Putamen (tissue), 1 donor: ENCODE data around the gene MARF1.
"Not testable (repeated sequence)": the region's sequence is repeated elsewhere in the genome, so short reads cannot be mapped to it uniquely, and the experiment has no call there.

Experiments
- DNase-seq: peaks from one replicate; pipeline ENCODE4 v3.0.0-alpha.2; 2016; ENCODE audit warnings: low spot score

The MARF1 gene, protein sequence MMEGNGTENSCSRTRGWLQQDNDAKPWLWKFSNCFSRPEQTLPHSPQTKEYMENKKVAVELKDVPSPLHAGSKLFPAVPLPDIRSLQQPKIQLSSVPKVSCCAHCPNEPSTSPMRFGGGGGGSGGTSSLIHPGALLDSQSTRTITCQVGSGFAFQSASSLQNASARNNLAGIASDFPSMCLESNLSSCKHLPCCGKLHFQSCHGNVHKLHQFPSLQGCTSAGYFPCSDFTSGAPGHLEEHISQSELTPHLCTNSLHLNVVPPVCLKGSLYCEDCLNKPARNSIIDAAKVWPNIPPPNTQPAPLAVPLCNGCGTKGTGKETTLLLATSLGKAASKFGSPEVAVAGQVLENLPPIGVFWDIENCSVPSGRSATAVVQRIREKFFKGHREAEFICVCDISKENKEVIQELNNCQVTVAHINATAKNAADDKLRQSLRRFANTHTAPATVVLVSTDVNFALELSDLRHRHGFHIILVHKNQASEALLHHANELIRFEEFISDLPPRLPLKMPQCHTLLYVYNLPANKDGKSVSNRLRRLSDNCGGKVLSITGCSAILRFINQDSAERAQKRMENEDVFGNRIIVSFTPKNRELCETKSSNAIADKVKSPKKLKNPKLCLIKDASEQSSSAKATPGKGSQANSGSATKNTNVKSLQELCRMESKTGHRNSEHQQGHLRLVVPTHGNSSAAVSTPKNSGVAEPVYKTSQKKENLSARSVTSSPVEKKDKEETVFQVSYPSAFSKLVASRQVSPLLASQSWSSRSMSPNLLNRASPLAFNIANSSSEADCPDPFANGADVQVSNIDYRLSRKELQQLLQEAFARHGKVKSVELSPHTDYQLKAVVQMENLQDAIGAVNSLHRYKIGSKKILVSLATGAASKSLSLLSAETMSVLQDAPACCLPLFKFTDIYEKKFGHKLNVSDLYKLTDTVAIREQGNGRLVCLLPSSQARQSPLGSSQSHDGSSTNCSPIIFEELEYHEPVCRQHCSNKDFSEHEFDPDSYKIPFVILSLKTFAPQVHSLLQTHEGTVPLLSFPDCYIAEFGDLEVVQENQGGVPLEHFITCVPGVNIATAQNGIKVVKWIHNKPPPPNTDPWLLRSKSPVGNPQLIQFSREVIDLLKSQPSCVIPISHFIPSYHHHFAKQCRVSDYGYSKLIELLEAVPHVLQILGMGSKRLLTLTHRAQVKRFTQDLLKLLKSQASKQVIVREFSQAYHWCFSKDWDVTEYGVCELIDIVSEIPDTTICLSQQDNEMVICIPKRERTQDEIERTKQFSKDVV (N-terminal part only)

DNA sequence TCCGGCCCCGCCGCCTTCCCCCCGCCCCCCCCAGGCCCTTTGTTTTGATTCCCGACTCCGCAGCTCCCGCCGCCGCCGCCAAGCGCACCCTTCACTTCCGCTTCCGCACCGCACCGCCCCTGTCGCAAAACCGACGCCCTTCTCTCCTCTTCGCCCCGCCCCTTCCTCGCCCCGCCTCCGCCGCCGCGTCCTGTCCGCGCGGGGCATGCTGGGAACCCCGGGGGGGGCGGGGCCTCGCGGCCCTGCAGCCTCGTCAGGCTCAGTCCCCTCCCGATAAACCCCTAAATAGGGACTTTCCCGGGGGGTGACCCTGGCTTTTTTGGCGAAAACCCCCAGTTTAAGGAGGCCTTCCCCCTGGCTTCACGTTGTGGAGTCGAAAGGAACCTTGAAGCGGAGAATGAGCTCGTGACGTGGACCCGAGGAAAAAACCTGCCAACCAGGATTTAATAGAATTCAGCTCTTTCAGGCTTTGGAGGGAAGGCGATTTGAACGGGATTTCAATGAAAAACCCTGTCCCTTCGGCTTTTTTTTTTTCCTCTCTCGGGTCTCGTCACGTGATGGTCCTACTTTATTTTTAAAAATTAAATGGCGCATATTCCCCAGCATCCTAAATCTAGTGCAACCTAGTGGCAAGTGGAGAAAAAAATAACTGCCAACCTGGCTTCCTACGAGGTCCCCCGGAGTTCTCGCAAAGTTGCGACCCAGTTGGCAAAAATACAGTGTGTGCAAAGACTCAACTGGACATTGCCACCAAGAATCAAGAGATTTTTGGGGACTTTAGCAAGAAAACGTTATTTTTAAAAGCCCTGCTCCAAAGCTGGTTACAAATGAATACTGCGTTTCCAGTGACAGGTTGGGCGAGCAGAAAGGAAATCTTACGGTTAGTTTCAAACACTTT lies at the start of gene MARF1:
TSS of gene MARF1 (minus strand) at position 107 of the 898 bp plus-strand sequence. CDS start 3,921 bp downstream, outside the sequence.
- DNase-seq: peak; percentile 95

- DNase-seq: not testable (repeated sequence)
Observed at GRCh38 chr16:15692508-15692907, 49.6 kb upstream of the MARF1 start.

DNA sequence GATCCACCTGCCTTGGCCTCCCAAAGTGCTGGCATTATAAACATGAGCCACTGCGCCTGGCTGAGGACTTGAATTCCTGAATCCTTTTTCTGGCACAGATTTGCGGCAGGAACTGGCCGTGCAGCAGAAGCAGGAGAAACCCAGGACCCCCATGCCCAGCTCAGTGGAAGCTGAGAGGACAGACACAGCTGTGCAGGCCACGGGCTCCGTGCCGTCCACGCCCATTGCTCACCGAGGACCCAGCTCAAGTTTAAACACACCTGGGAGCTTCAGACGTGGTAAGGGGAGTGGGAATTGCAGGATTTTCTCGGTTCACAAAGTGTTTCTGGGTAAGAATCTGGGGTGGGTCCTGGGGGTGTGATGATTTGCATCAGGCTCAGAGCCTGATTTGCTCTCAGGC lies 48.1 kb upstream of the MARF1 start:
- no peak for DNase-seq

GRCh38 chr16:15690296-15690695 lies 47.3 kb upstream of the MARF1 start:
- DNase-seq: no peak

DNA sequence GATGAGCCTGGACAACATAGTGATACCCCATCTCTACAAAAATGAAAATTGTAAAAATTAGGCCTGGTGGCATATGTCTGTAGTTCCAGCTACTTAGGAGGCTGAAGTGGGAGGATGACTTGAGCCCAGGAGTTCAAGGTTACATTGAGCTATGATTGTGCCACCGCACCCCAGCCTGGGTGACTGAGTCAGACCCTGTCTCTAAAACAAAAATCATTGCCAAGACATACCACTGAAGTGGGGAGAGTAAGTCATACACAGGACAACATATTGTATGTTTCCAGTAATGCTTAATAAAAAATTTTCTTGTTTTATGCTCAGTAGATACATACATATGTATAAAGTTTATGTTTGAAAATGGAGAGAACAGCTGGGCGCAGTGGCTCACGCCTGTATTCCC lies 46.3 kb upstream of the MARF1 start:
- no peak for DNase-seq

DNA sequence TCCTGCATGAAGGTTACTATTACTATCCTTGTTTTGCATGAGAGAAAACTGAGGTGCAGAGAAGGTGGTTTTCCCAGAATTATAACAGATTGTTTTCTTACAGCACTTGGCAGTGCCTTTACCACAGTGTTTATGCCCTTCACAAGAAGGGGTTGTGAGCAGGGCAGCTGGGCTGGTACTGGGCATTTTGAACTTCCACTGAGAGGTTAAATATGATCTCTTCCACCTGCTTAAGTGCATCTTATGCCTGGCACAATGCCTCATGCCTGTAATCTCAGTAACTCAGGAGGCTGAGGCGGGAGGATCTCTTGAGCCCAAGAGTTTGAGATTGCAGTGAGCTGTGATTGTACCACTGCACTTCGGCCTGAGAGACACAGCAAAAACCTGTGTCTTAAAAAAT lies 43.3 kb upstream of the MARF1 start:
- no peak for DNase-seq

- peak; percentile 62 for DNase-seq
Observed at GRCh38 chr16:15682105-15682570, 39.2 kb upstream of the MARF1 start.

DNA sequence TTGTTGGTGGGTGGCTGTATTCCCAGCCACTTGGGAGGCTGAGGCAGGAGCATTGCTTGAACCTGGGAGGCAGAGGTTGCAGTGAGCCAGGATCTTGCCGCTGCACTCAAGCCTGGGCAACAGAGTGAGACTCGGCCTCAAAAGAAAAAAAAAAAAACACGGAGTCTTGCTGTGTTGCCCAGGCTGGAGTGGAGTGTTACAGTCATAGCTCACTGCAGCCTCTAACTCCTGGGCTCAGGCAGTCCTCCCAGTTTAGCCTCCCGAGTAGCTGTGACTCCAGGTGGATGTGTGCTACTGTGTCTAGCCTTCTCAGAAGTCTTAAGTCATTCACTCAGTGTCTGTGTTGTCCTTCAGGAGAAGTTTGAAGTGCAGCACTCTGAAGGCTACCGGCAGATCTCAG lies 34.5 kb upstream of the MARF1 start:
- DNase-seq: no peak

GRCh38 chr16:15676506-15676905 lies 33.6 kb upstream of the MARF1 start:
- DNase-seq: no peak

GRCh38 chr16:15674571-15674970 lies 31.6 kb upstream of the MARF1 start:
- no peak for DNase-seq

- peak; percentile 92 for DNase-seq
Observed at GRCh38 chr16:15672514-15673167, 29.7 kb upstream of the MARF1 start.

- DNase-seq: not testable (repeated sequence)
Observed at GRCh38 chr16:15672127-15672513, 29.2 kb upstream of the MARF1 start.

DNA sequence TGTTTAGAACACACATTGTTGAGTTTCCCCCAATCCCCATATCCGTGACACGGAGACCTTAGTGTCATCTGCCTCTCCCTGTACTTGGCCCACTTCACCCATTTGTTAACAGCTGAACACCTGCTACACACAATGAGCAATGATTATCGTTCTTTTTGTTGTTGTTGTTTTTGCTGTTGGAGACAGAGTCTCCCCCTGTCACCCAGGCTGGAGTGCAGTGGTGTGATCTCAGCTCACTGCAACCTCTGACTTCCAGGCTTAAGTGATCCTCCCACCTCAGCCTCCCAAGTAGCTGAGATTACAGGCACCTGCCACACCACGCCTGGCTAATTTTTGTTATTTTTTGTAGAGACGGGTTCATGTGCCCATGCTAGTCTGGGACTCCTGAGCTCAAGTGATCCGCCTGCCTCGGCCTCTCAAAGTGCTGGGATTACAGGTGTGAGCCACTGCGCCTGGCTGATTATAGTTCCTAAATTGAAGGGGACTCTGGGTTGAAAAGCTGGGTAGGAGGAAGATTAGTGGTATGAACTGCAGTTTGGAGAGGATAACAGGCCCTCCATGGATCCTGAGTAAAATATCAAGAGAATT lies 28.7 kb upstream of the MARF1 start:
- DNase-seq: no peak

DNA sequence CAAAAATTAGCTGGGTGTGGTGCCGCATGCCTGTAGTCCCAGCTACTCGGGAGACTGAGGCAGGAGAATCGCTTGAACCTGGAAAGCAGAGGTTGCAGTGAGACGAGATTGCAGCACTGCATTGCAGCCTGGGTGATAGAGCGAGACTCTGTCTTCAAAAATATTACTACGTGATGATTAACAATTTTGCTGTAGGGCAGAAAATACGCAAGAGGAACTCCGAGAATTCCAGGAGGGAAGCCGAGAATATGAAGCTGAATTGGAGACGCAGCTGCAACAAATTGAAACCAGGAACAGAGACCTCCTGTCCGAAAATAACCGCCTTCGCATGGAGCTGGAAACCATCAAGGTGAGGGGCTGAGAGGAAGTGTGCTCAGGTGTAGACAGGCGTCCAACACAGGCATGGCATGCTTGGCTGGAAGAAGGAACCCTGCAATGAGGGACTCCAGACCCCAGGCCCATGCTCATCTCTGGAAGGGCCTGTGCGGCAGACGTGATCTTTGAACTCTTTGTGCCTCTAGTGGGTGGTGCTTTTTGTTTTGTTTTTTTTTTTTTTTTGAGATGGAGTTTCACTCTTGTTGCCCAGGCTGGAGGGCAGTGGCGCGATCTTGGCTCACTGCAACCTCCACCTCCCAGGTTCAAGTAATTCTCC lies 24.3 kb upstream of the MARF1 start:
- no peak for DNase-seq

DNA sequence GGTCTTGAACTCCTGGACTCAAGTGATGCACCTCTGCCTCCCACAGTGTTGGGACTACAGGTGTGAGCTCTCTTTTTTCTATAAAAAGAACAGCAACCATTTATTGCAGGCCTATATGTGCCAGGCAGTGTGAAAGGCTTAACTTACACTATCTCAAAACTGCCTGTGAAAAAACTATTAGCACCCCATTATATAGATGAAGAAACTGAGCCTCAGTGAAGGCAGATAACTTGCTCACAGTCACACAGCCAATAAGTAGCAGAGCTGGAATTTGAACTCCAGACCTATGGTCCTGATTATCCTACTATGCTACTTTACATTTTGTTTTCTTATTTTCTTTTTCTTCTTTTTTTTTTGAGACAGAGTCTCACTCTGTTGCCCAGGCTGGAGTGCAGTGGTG lies 22.2 kb upstream of the MARF1 start:
- no peak for DNase-seq

DNA sequence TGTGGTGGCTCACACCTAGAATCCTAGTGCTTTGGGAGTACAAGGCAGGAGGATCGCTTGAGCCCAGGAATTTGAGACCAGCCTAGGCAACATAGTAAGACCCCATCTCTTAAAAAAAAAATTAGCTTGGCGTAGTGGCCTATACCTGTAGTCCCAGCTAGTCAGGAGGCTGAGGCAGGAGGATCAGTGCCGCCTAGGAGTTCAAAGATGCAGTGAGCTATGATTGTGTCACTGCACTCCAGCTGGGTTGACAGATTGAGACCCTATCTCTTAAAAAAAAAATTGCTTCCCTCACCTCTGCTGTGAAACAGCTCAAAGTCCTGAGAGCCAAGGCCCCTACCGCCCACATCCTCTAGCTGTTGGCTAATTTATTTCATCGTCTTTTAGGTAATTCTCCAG lies 17.2 kb upstream of the MARF1 start:
- DNase-seq: no peak

DNA sequence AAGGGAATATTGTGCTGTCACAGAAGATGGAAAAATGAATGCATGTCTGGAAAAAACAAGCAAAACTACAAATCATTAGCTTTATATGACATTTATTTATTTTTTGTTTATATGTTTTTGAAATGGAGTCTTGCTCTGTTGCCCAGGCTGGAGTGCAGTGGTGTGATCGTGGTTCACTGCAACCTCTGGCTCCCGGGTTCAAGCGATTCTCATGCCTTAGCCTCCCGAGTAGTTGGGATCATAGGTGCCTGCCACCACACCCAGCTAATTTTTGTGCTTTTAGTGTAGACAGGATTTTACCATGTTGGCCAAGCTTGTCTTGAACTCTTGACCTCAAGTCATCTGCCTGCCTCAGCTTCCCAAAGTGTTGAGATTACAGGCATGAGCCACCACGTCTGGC lies 15.6 kb upstream of the MARF1 start:
- DNase-seq: no peak

GRCh38 chr16:15658149-15658548 lies 15.2 kb upstream of the MARF1 start:
- DNase-seq: no peak

GRCh38 chr16:15655561-15655960 lies 12.6 kb upstream of the MARF1 start:
- not testable (repeated sequence) for DNase-seq

DNA sequence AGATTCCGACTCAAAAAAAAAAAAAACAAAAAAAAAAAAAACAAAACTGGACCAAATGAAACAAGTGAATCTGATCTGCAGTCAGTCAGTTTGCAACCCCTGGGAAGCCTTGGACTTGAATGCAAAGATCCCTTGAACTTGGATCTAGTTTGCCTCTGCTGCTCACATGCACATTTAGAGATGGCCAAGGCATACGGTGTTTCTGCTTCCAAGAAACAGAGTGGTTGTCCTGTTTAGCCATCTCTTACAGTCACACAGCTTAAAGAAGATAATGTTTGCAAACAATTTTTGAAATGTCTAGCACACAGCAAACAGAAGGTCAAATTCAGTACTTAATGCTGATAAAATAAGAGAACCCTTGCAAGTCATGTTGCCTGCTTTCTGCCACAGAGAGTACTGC lies 11.6 kb upstream of the MARF1 start:
- no peak for DNase-seq
